Chondrocyte (in vitro differentiated cells): ENCODE measurements around the gene RXRG. TPM values are rescaled to one million over a fixed set of nuclear protein-coding genes. Genes with fewer than 3 reads are reported as not detected.

ENCODE experiments used
- DNase-seq: peaks from one replicate; pipeline ENCODE4 v3.0.0; 2021; ENCODE audit warnings: mixed read lengths, low spot score
- H3K27ac Mint-ChIP-seq: one replicate; pipeline ENCODE4 v1.8.0; 2021; ENCODE audit warnings: mild to moderate bottlenecking, moderate library complexity, mixed read lengths; ENCODE audit not compliant: unreplicated experiment
- H3K27me3 Mint-ChIP-seq: 2 replicates; pipeline ENCODE4 v1.8.0; 2021; ENCODE audit warnings: low read depth, mixed read lengths
- H3K36me3 Mint-ChIP-seq: 2 replicates; pipeline ENCODE4 v1.8.0; 2021; ENCODE audit warnings: low read depth, mixed read lengths
- H3K4me1 Mint-ChIP-seq: 2 replicates; pipeline ENCODE4 v1.8.0; 2021; ENCODE audit warnings: low read depth, mild to moderate bottlenecking, mixed read lengths
- H3K4me3 Mint-ChIP-seq: one replicate; pipeline ENCODE4 v1.8.0; 2021; ENCODE audit warnings: mild to moderate bottlenecking, moderate library complexity, mixed read lengths; ENCODE audit not compliant: unreplicated experiment
- H3K9me3 Mint-ChIP-seq: 2 replicates; pipeline ENCODE4 v1.8.0; 2021; ENCODE audit warnings: low read depth, mixed read lengths
- CTCF ChIP-seq: fragments of 200-600 bp; sonication (generic); IDR thresholded peaks from 2 replicates; pipeline ENCODE4 v1.5.0; 2021; ENCODE audit warnings: antibody characterized with exemption, mild to moderate bottlenecking, moderate library complexity
- total RNA-seq: library from RNA; stranded (reverse); gene quantifications from 3 replicates; pipeline ENCODE4 v1.2.1, GENCODE V29; 2021

Gene RXRG
- total RNA-seq, 1 donor from 2014 or later = not detected

GRCh38 chr1:165416876-165417275 is 28.1 kb downstream of the RXRG start:
- H3K4me3 Mint-ChIP-seq = no peak overlapping the region
- peaks cover 35% of the 10 kb centered on the region for H3K27me3 Mint-ChIP-seq
- DNase-seq = no peak
- no peaks in the 10 kb centered on the region for H3K9me3 Mint-ChIP-seq
- no peaks in the 10 kb centered on the region for H3K36me3 Mint-ChIP-seq
- no peak overlapping the region for H3K27ac Mint-ChIP-seq
- H3K4me1 Mint-ChIP-seq = no peaks in the 10 kb centered on the region
- TF ChIP-seq CTCF = no peak

DNA sequence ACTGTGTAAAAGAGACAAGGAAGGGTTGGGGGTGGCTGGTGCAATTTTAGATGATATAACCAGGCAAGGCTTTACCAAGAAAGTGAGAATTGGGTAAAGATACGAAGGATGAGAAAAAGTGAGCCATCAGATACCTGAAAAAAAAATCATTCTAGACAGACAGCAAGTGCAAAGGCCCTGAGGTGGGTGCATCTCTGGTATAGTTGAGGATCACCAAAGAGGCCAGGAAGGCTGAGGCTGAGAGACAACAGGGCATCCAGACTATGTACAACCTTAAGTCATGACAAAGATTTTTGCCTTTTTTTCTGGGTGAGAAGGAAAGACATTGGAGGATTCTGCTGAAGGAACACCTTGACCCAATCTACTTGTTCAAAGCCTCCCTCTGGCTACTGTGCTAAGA is 29.9 kb downstream of the RXRG start:
- Mint-ChIP-seq H3K36me3 (no peaks in the 10 kb centered on the region), H3K9me3 (no peaks in the 10 kb centered on the region), H3K27me3 (peaks cover 33% of the 10 kb centered on the region), H3K4me1 (no peaks in the 10 kb centered on the region), H3K27ac (no peak overlapping the region), H3K4me3 (no peak overlapping the region)
- DNase-seq = no peak
- no peak for TF ChIP-seq CTCF

DNA sequence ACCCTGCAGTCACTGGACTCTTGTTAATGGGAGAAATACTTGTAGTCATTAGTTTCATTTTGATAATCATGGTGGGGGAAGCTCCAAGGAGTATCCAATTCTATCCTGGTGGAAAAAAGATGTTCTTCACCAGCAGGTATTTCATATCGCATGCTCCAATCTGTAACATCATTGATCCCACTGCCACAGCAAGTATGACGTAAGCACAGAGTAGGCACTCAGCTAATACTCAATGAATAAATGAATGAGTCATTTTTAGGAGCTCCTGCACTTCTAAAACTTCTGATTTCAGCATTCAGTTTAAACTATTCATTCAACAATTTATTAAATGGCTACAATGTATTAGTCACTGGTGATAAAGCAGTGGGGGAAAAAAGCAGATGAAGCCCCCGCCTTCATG is 30.3 kb downstream of the RXRG start:
- TF ChIP-seq CTCF = no peak
- no peaks in the 10 kb centered on the region for H3K9me3 Mint-ChIP-seq

GRCh38 chr1:165411396-165411795 is 33.5 kb downstream of the RXRG start:
- H3K4me3 Mint-ChIP-seq = no peak overlapping the region
- no peak overlapping the region for H3K27ac Mint-ChIP-seq
- H3K36me3 Mint-ChIP-seq = no peaks in the 10 kb centered on the region
- peaks cover 52% of the 10 kb centered on the region for H3K27me3 Mint-ChIP-seq
- no peaks in the 10 kb centered on the region for H3K4me1 Mint-ChIP-seq
- H3K9me3 Mint-ChIP-seq = no peaks in the 10 kb centered on the region
- no peak for DNase-seq
- no peak for TF ChIP-seq CTCF

More for the DNA sequence above, 30.3 kb downstream of the RXRG start:
- Mint-ChIP-seq H3K27me3 (peaks cover 35% of the 10 kb centered on the region), H3K4me1 (no peaks in the 10 kb centered on the region), H3K27ac (no peak overlapping the region), H3K36me3 (no peaks in the 10 kb centered on the region), H3K4me3 (no peak overlapping the region)
- DNase-seq = no peak

DNA sequence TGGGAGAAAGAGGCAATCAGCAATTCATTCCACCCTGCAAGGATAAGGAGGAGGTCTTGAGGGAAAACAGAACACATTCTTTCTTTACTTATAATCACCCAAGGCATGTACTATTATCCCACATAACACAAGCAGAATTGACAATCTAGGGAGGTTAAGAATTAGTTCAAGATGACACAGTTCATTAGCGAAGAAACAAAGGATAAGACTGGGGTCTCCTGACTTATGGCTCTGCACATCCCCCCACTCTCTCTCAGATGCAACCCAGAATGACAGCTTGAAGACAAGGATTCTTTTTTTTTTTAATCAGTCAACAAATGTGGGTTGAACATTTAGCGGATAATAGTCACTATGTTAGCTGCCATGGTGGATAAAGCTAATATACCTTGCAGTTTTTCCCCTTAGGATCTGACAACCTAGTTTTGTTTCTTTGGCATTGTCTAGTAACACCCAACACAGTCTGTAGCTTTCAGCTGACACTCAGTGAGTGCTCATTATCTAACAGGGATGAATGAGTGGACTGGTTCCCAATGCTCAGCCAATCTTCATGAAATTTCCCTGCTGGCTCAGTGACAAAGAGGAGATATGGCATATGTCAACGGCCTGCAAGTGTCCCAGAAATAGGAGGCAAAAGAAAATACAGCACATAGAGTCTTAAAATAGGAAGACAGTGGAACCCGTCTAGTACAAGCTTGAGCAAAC is 35.1 kb downstream of the RXRG start:
- Mint-ChIP-seq H3K9me3 (no peaks in the 10 kb centered on the region), H3K4me1 (no peaks in the 10 kb centered on the region)

More for the DNA sequence above, 35.1 kb downstream of the RXRG start:
- Mint-ChIP-seq H3K27me3 (peaks cover 53% of the 10 kb centered on the region), H3K4me3 (no peak overlapping the region), H3K27ac (no peak overlapping the region), H3K36me3 (no peaks in the 10 kb centered on the region)
- TF ChIP-seq CTCF = no peak
- no peak for DNase-seq
